Spleen (tissue), 7 donors: ENCODE measurements around the gene ABCA4.

Source experiments
- POLR2A ChIP-seq, 3 donors: fragments of 450-650 bp; IDR thresholded peaks; one replicate each; pipeline ENCODE4 v1.5.1; 2017; ENCODE audit warnings: antibody characterized with exemption in 3 of 3, mild to moderate bottlenecking in 1 of 3
- POLR2AphosphoS5 ChIP-seq, 3 donors: sonication (generic); formaldehyde crosslinking; IDR thresholded peaks; one replicate each; pipeline ENCODE4 v1.5.1; 2017; ENCODE audit warnings: antibody characterized with exemption in 3 of 3
- TF ChIP-seq, protein P1 (sequence below), 11 experiments: fragments of 200-600 bp in 7 of 11; fragments of 450-650 bp in 4 of 11; sonication (generic) in 4 of 11; IDR thresholded peaks in 8 of 11; conservative IDR thresholded peaks in 3 of 11; 1 replicate in 7 of 11; 2 replicates in 4 of 11; pipeline versions ENCODE4 v1.4.0 to v1.8.0; 2016 to 2021; ENCODE audit warnings: antibody characterized with exemption in 11 of 11, inconsistent platforms in 4 of 11, mild to moderate bottlenecking in 1 of 11
- donor health status: DM: no; HTN: no; CAD: no; lungs with moderate emphysema.
- donor health status: DM: no; HTN: no; CAD: no.
- donor health status: DM: no; HTN: no; CAD: no.

DNA sequence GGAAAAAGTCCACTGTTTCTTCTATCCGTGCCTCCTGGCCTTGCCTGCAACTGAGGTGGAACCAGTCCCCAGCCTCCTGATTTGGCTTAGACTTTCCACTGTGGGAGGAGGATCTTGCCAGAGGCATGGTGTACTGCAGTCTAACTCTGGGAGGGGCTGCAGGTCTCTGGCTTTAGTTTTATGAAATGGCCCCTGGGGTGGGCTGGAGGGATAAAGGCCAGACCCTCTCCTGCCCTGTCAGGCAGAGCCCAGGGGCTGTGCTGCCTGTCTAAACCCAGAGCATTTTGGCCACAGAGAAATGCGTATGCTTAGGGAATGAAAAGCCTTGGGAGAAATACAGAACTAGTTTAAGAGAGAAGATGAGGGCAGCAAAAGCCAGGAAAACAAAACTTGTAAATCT, 73.0 kb downstream of the ABCA4 start:
- TF ChIP-seq POLR2AphosphoS5 (IDR thresholded peaks at IDR 0.05) (no peak), POLR2A (IDR thresholded peaks at IDR 0.05) (no peak)
- TF ChIP-seq, protein P1, sequence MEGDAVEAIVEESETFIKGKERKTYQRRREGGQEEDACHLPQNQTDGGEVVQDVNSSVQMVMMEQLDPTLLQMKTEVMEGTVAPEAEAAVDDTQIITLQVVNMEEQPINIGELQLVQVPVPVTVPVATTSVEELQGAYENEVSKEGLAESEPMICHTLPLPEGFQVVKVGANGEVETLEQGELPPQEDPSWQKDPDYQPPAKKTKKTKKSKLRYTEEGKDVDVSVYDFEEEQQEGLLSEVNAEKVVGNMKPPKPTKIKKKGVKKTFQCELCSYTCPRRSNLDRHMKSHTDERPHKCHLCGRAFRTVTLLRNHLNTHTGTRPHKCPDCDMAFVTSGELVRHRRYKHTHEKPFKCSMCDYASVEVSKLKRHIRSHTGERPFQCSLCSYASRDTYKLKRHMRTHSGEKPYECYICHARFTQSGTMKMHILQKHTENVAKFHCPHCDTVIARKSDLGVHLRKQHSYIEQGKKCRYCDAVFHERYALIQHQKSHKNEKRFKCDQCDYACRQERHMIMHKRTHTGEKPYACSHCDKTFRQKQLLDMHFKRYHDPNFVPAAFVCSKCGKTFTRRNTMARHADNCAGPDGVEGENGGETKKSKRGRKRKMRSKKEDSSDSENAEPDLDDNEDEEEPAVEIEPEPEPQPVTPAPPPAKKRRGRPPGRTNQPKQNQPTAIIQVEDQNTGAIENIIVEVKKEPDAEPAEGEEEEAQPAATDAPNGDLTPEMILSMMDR (IDR thresholded peaks at IDR 0.05 in 8 of 11, conservative IDR thresholded peaks at IDR 0.05 in 3 of 11): no peak
